GM18870 (cell line): ENCODE measurements around the gene CBX4.

Source experiments
- ATAC-seq: cut with Tn5 transposase; IDR thresholded peaks from one replicate; pipeline ENCODE4 v1.9.1; 2021; ENCODE audit warnings: moderate library complexity; ENCODE audit not compliant: unreplicated experiment

The CBX4 gene

GRCh38 chr17:79831265-79832217 is 7.7 kb downstream of the CBX4 start:
- ATAC-seq = no peak

- ATAC-seq = no peak
Measured at GRCh38 chr17:79830763-79831264, 8.4 kb downstream of the CBX4 start.

- ATAC-seq = no peak
Measured at GRCh38 chr17:79830303-79830702, 8.9 kb downstream of the CBX4 start.

- no peak for ATAC-seq
Measured at GRCh38 chr17:79829457-79829856, 9.8 kb downstream of the CBX4 start.

- ATAC-seq = no peak
Measured at GRCh38 chr17:79829004-79829403, 10.2 kb downstream of the CBX4 start.

GRCh38 chr17:79826841-79827578 is 12.2 kb downstream of the CBX4 start:
- ATAC-seq = no peak

GRCh38 chr17:79826204-79826680 is 13.0 kb downstream of the CBX4 start:
- ATAC-seq = no peak

- ATAC-seq = no peak
Measured at GRCh38 chr17:79825580-79825921, 13.7 kb downstream of the CBX4 start.

- ATAC-seq = no peak
Measured at GRCh38 chr17:79824893-79825579, 14.2 kb downstream of the CBX4 start.

- no peak for ATAC-seq
Measured at GRCh38 chr17:79824234-79824633, 15.0 kb downstream of the CBX4 start.

- ATAC-seq = no peak
Measured at GRCh38 chr17:79822583-79823124, 16.6 kb downstream of the CBX4 start.

GRCh38 chr17:79821331-79822095 is 17.7 kb downstream of the CBX4 start:
- ATAC-seq = no peak

- no peak for ATAC-seq
Measured at GRCh38 chr17:79820959-79821330, 18.3 kb downstream of the CBX4 start.

- no peak for ATAC-seq
Measured at GRCh38 chr17:79819534-79820276, 19.5 kb downstream of the CBX4 start.

- no peak for ATAC-seq
Measured at GRCh38 chr17:79819085-79819484, 20.2 kb downstream of the CBX4 start.

GRCh38 chr17:79818026-79818758 is 21.0 kb downstream of the CBX4 start:
- ATAC-seq = no peak

GRCh38 chr17:79815836-79816461 is 23.3 kb downstream of the CBX4 start:
- no peak for ATAC-seq
